ENCODE results near the gene GLIS2.
"Not testable (repeated sequence)": the region's sequence is repeated elsewhere in the genome, so short reads cannot be mapped to it uniquely, and the experiment has no call there.

The GLIS2 gene

DNA sequence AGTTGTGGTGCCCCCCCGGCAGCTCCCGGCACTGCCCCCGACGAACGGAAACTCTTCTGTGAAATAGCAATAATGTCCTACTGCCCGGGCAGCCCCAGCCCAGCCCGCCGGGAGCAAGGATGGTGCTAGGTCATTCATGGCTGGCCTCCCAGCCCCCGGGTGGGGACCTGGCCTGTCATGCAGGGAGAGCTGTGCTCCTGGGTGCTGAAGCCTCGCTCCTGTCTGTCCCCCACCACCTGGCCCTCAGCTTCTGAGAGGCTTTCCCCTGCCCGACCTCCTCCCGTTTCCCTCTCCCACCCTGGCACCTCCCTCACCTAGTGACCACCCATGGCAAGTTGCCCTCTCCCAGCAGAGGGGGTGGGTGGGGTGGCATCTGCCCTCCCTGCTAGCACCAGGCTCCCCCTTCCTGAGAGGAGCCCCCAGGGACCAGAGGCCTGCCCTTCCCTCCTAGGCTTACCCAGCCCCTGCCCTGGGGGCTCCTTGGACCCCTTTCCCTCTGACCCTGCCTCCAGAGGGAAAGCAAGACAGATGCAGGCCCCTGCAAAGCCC lies 21.7 kb downstream of the GLIS2 start:
- DNase-seq, result no peak

DNA sequence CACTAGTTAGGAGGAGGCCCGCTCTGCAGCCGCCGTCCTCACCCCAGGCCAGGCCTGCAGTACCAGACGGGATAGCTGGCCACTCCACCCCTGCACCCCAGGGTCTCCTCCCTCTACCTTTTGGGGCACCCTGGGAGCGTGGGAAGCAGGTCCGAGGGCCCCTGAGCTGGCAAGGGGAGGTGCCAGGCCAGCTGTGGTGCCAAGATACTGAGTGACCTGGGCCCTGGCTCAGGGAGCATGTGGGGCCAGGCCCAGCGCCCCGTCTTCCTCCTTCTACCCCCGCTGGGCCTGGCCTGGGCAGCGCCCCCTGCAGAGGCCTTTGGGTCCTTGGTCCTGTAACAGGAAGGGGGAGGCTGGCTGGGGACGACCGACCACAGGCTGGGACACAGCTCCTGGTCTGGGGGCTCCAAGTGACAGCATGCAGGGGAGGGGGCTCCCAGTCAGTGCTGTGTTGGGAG lies 22.3 kb downstream of the GLIS2 start:
- no peak for DNase-seq

- no peak for DNase-seq
Measured at GRCh38 chr16:4338712-4339299, 22.9 kb downstream of the GLIS2 start.

GRCh38 chr16:4339455-4339854 lies 23.6 kb downstream of the GLIS2 start:
- DNase-seq, result no peak

DNA sequence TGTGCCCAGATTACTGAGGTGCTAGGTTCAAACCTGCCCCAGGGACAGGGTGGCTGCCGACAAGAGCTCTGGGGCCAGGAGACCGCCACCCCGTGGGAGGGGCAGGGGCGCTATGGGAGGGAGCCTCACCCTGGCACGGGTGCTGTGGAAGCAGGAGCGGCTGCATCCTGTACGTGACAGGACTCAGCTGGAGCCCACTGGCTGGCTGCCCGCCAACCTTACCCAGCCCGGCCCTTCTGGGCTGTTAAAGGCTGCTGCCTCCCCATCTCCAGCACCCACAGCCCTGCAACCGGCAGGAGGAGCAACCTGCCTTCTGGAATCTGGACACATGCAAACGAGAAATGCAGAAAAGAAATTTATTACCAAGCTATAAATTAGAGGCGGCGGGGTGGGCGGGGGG lies 24.0 kb downstream of the GLIS2 start:
- no peak for DNase-seq

- no peak for DNase-seq
Measured at GRCh38 chr16:4340443-4340842, 24.6 kb downstream of the GLIS2 start.

- no peak for DNase-seq
Measured at GRCh38 chr16:4341250-4341649, 25.4 kb downstream of the GLIS2 start.

- DNase-seq, result no peak
Measured at GRCh38 chr16:4342866-4343744, 27.2 kb downstream of the GLIS2 start.

DNA sequence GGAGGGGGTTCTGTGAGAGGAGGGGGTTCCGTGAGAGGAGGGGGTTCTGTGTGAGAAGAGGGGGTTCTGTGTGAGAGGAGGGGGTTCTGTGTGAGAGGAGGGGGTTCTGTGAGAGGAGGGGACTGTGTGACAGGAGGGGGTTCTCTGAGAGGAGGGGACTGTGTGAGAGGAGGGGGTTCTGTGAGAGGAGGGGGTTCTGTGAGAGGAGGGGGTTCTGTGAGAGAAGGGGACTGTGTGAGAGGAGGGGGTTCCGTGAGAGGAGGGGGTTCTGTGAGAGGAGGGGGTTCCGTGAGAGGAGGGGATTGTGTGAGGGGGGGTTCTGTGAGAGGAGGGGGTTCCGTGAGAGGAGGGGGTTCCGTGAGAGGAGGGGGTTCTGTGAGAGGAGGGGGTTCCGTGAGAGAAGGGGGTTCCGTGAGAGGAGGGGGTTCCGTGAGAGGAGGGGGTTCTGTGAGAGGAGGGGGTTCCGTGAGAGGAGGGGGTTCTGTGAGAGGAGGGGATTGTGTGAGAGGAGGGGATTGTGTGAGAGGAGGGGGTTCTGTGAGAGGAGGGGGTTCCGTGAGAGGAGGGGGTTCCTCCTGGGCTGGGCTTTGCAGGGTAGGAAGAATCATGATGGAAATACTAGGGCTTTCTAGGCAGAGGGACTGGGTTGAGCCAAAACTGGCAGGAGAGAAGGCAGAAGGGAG lies 28.6 kb downstream of the GLIS2 start:
- DNase-seq, result not testable (repeated sequence)

DNA sequence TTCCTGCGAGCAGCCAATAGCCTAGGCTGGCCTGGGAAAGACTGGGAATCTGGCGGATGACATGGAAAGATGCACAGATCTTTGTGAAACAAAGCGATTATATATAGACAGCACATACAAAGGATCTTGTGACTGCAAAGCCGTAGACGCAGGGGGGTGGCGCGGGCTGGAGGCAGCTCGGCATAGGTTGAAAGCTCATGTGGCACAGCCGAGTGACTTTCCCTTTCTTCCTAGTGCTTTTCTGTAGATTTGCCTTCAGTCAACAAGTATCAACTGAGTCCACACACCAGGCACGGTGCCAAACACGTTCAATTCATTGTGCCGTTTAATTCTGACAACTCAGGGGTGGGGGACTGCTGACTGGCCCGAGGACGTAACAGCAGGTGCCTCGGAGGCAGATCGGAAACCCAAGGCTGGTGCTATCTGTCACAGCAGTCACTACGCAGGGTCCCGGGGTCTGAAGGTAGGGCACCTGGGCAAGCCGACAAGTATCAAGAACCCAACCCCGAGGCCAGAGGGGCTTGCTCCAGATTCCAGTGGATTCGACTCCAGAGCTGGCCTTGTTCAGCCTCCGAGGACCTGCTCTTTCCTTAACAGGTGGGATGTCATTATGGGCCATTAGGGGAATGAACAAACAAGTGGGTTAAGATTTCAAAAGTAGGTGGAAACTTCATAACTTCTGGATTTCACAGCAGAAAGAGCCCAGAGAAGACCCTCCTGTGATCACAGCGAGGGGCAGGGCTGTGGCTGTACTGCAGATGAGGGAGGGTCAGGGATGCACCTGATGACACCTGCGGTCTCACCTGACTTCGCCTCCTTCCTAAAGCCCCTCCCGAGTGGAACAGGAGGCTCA lies 29.3 kb downstream of the GLIS2 start:
- DNase-seq, result no peak

DNA sequence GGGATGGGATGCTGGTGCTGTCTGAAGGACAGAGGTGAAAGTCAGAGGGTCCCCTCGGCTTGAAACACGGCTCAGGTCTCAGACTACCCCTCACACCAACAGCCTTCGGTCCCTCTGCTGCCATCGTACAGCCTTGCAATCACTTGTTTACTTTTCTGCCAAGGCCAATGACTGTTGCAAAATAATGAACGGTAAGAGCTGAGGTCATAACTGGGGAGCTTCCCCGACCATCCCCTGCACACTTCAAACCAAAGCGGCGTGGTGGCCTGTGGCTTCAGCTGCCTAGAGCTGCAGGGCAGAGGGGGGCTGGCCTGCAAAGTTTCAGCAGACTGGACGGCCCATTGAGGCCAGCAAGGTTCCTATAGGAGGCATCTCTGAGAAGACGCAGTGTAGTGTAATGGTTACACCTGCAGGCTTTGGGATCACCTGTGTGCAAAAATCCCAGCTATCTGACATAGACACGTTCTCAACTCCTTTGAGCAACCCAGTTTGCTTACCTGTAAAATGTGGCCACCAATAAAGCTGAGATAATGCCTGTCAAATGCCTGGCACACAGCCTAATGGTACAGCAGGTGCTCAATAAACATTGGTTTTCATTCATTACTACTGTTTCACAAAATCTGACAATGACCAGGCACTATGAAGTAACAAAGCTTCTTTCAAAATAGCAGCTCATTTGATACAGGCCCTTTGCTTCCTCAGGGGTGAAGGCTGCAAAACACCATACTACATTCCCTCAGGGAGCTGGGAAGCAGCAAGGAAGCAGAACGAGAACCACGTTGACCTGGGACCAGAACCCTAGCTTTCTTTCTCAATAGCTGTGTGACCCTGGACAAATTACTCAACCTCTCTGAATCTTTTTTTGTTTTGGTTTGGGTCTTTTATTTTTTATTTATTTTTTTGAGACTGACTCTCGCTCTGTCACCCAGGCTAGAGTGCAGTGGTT lies 30.2 kb downstream of the GLIS2 start:
- DNase-seq, result no peak

DNA sequence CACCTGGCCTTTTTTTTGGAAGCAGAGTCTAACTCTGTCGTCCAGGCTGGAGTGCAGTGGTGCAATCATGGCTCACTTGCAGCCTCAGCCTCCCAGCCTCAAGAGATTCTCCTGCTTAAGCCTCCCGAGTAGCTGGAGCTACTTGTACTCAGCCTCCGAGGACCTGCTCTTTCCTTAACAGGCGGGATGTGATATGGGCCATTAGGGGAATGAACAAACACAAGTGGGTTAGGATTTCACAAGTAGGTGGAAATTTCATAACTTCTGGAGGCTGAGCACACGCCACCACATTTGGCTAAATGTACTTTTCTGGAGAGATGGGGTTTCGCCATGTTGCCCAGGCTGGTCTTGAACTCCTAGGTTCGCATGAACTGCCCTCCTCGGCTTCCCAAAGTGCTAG lies 31.1 kb downstream of the GLIS2 start:
- DNase-seq, result no peak

DNA sequence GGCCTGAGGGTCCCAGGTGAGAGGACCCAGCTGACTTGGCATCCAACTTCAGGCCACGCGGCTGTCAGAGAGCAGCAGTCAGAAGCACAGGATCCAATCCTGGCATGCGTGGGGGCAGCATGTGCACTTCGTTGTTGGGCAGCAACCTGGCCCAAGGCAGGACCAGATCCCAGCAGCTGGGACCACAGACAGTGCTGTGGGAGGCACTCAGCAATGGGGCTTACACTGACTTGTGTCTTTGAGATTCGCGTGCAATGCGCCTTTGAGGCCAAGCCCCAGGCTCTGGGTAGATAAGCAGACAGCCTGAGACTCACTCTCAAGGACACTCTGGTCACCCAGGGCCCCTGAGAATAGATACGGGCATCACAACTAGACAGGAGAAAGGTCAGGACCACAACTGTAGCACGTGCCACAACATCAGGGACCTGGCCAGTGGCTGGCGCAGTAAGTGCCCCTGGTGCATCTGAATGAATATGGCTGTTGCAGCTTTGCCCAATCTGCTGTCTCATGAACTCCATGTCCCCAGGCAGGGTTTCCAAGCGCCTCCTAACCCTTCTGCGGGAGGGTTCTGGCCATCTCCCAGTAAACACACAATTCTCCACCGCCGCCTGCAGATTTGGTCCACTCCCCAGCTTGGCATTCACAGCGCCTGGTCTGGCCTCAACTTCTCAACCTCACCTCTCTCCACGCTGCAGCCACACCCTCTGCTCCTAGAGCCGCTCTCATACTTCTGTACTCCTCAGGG lies 32.1 kb downstream of the GLIS2 start:
- no peak for DNase-seq

DNA sequence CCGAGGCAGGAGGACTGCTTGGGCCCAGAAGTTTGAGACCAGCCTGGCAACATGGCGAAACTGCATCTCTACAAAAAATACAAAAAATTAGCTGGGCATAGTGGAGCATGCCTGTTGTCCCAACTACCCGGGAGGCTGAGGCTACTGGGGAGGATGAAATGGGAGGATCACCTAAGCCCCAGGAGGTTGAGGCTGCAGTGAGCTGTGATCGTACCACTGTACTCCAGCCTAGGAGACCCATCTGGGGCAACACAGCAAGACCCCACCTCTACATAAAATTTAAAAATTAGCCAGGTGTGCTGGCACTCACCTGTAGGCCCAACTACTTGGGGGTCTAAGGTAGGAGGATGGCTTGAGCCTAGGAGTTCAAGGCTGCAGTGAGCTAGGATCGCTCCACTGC lies 33.5 kb downstream of the GLIS2 start:
- no peak for DNase-seq

DNA sequence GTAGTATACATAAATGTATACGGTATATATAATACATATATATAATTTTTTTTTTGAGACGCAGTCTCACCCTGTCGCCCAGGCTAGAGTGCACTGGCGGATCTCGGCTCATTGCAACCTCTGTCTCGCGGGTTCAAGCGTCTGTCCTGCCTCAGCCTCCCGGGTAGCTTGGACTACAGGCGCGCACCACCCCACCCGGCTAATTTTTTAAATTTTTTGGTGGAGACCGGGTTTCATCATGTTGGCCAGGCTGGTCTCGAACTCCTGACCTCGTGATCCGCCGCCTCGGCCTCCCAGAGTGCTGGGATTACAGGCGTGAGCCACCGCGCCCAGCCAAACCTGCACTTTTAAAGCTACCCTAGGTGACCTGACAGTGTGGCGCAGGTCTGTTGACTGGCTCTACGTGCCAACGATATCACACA lies 34.5 kb downstream of the GLIS2 start:
- no peak for DNase-seq

GRCh38 chr16:4350787-4351659 lies 35.2 kb downstream of the GLIS2 start, which contains the start of gene PAM16:
Gene PAM16, minus strand, starts transcription at chr16:4351321. Its CDS starts 87 bp downstream, at chr16:4351234.
- peak; percentile 100 for DNase-seq

GRCh38 chr16:4351880-4352279 lies 36.0 kb downstream of the GLIS2 start:
- no peak for DNase-seq

DNA sequence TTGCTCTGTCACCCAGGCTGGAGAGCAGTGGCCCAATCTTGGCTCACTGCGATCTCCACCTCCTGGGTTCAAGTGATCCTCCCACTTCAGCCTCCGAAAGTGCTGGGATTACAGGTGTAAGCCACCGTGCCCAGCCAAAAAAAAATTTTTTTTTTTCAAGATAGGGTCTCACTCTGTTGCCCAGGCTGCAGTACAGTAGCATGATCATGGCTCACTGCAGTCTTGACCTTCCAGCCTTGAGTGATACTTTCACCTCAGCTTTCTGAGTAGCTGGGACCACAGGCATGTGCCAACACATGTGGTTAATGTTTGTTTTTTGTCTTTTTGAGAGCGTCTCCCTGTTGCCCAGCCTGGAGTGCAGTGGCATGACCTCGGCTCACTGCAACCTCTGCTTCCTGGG lies 37.0 kb downstream of the GLIS2 start:
- no peak for DNase-seq

- no peak for DNase-seq
Measured at GRCh38 chr16:4353675-4354074, 37.8 kb downstream of the GLIS2 start.
